GM19372 (cell line): ENCODE data around the gene OTOR.
A peak's percentile ranks its signal among the peaks of the same experiment; 100 is the strongest.

Experiments
- ATAC-seq: cut with Tn5 transposase; IDR thresholded peaks from one replicate; pipeline ENCODE4 v1.9.1; 2021; ENCODE audit warnings: mild to moderate bottlenecking, low read depth, moderate library complexity; ENCODE audit not compliant: unreplicated experiment

OTOR gene

GRCh38 chr20:16748308-16748900, at the start of gene OTOR:
OTOR (plus strand) TSS chr20:16748358; CDS start chr20:16748402, 44 bp downstream.
- ATAC-seq: no peak

- no peak for ATAC-seq
Observed at GRCh38 chr20:16699293-16699692, 48.9 kb upstream of the OTOR start.

- peak; percentile 49 for ATAC-seq
Observed at GRCh38 chr20:16701296-16701695, 46.9 kb upstream of the OTOR start.

- no peak for ATAC-seq
Observed at GRCh38 chr20:16703570-16703969, 44.6 kb upstream of the OTOR start.

- no peak for ATAC-seq
Observed at GRCh38 chr20:16707674-16708073, 40.5 kb upstream of the OTOR start.

GRCh38 chr20:16708602-16709001, 39.6 kb upstream of the OTOR start:
- ATAC-seq: no peak

GRCh38 chr20:16709017-16709416, 39.1 kb upstream of the OTOR start:
- peak; percentile 91 for ATAC-seq

- no peak for ATAC-seq
Observed at GRCh38 chr20:16710781-16711180, 37.4 kb upstream of the OTOR start.

GRCh38 chr20:16711661-16712258, 36.4 kb upstream of the OTOR start:
- no peak for ATAC-seq

GRCh38 chr20:16712511-16712947, 35.6 kb upstream of the OTOR start:
- ATAC-seq: no peak

GRCh38 chr20:16713066-16713465, 35.1 kb upstream of the OTOR start:
- ATAC-seq: no peak

- no peak for ATAC-seq
Observed at GRCh38 chr20:16714242-16714641, 33.9 kb upstream of the OTOR start.

GRCh38 chr20:16714751-16715150, 33.4 kb upstream of the OTOR start:
- no peak for ATAC-seq

- ATAC-seq: no peak
Observed at GRCh38 chr20:16719421-16719820, 28.7 kb upstream of the OTOR start.

GRCh38 chr20:16729080-16729479, 19.1 kb upstream of the OTOR start:
- no peak for ATAC-seq

- peak; percentile 97 for ATAC-seq
Observed at GRCh38 chr20:16729565-16730460, 18.3 kb upstream of the OTOR start, which contains the start of gene SNRPB2. SNRPB2 (plus strand) TSS chr20:16730026; CDS start chr20:16731703, 1,677 bp downstream.

GRCh38 chr20:16732506-16733152, 15.5 kb upstream of the OTOR start:
- no peak for ATAC-seq

GRCh38 chr20:16740365-16741072, 7.6 kb upstream of the OTOR start:
- ATAC-seq: no peak

- ATAC-seq: no peak
Observed at GRCh38 chr20:16744178-16744807, 3.9 kb upstream of the OTOR start.

GRCh38 chr20:16745204-16745603, 3.0 kb upstream of the OTOR start:
- ATAC-seq: no peak
